ENCODE data around the gene ZNF318.
"Not testable (repeated sequence)": the region's sequence is repeated elsewhere in the genome, so short reads cannot be mapped to it uniquely, and the experiment has no call there.

ZNF318 gene

GRCh38 chr6:43304882-43305281 lies 64.6 kb downstream of the ZNF318 start:
- Histone ChIP-seq H3K4me1 (ENCODE audit: insufficient read depth, insufficient read length) (peaks cover 7% of the 10 kb centered on the region), H3K36me3 (ENCODE audit: insufficient read depth, insufficient read length, low read length) (no peaks in the 10 kb centered on the region), H3K9ac (ENCODE audit: insufficient read length, low read depth) (no peak overlapping the region), H3K9me3 (ENCODE audit: insufficient read depth, low read length) (no peaks in the 10 kb centered on the region), H3K27me3 (ENCODE audit: insufficient read depth, insufficient read length) (no peaks in the 10 kb centered on the region), H3K4me3 (ENCODE audit: insufficient read length, low read depth) (no peak overlapping the region)
- TF ChIP-seq YY1 (IDR thresholded peaks at IDR 0.05; ENCODE audit: insufficient read depth, insufficient read length) (no peak), ZNF274 (IDR thresholded peaks at IDR 0.05; ENCODE audit: low read depth, low read length) (no peak), SUZ12 (IDR thresholded peaks at IDR 0.05; ENCODE audit: extremely low read depth, insufficient read depth, insufficient read length) (no peak)
- no peak for DNase-seq (ENCODE audit: low read depth, low spot score)

- Histone ChIP-seq H3K4me1 (ENCODE audit: insufficient read depth, insufficient read length) (peaks cover 10% of the 10 kb centered on the region), H3K9ac (ENCODE audit: insufficient read length, low read depth) (no peak overlapping the region), H3K36me3 (ENCODE audit: insufficient read depth, insufficient read length, low read length) (no peaks in the 10 kb centered on the region), H3K27me3 (ENCODE audit: insufficient read depth, insufficient read length) (no peaks in the 10 kb centered on the region), H3K4me3 (ENCODE audit: insufficient read length, low read depth) (no peak overlapping the region), H3K9me3 (ENCODE audit: insufficient read depth, low read length) (no peaks in the 10 kb centered on the region)
- DNase-seq (ENCODE audit: low read depth, low spot score): no peak
- TF ChIP-seq SUZ12 (IDR thresholded peaks at IDR 0.05; ENCODE audit: extremely low read depth, insufficient read depth, insufficient read length) (no peak), YY1 (IDR thresholded peaks at IDR 0.05; ENCODE audit: insufficient read depth, insufficient read length) (no peak), ZNF274 (IDR thresholded peaks at IDR 0.05; ENCODE audit: low read depth, low read length) (no peak)
Observed at GRCh38 chr6:43304361-43304760, 65.1 kb downstream of the ZNF318 start.

DNA sequence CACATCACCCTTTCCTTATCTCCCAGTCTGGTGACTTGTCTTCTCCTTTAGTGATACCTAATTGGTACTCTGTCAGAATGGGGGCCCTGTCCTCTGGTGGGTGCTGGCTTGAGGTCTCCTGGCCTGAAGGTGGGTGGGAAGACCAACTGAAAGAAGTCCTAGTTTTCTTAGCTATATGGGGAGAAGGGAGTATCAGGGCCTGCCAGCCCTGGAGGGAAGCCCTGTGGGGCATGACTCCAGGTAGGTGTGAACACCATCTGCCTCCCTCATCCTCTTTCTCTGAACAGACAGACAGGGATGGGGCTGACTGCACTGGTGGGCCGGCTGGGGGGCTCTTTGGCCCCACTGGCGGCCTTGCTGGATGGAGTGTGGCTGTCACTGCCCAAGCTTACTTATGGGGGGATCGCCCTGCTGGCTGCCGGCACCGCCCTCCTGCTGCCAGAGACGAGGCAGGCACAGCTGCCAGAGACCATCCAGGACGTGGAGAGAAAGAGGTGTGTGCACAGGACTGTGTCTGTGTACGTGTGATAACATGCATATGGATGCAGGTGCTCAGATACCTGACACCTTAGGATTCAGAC lies 65.6 kb downstream of the ZNF318 start:
- TF ChIP-seq ZNF274 (IDR thresholded peaks at IDR 0.05; ENCODE audit: low read depth, low read length): no peak
- TF ChIP-seq YY1 (IDR thresholded peaks at IDR 0.05; ENCODE audit: insufficient read depth, insufficient read length): no peak
- TF ChIP-seq SUZ12 (IDR thresholded peaks at IDR 0.05; ENCODE audit: extremely low read depth, insufficient read depth, insufficient read length): no peak
- DNase-seq (ENCODE audit: low read depth, low spot score): no peak
- Histone ChIP-seq H3K36me3 (ENCODE audit: insufficient read depth, insufficient read length, low read length) (no peaks in the 10 kb centered on the region), H3K4me3 (ENCODE audit: insufficient read length, low read depth) (no peak overlapping the region), H3K27me3 (ENCODE audit: insufficient read depth, insufficient read length) (no peaks in the 10 kb centered on the region), H3K9me3 (ENCODE audit: insufficient read depth, low read length) (no peaks in the 10 kb centered on the region), H3K9ac (ENCODE audit: insufficient read length, low read depth) (no peak overlapping the region), H3K4me1 (ENCODE audit: insufficient read depth, insufficient read length) (peaks cover 13% of the 10 kb centered on the region)

GRCh38 chr6:43303006-43303405 lies 66.4 kb downstream of the ZNF318 start:
- not testable (repeated sequence) for H3K36me3 ChIP-seq (ENCODE audit: insufficient read depth, insufficient read length, low read length); H3K27me3 ChIP-seq (ENCODE audit: insufficient read depth, insufficient read length); H3K4me3 ChIP-seq (ENCODE audit: insufficient read length, low read depth); H3K9ac ChIP-seq (ENCODE audit: insufficient read length, low read depth); DNase-seq (ENCODE audit: low read depth, low spot score); H3K9me3 ChIP-seq (ENCODE audit: insufficient read depth, low read length)
- peaks cover 17% of the 10 kb centered on the region for H3K4me1 ChIP-seq (ENCODE audit: insufficient read depth, insufficient read length)

DNA sequence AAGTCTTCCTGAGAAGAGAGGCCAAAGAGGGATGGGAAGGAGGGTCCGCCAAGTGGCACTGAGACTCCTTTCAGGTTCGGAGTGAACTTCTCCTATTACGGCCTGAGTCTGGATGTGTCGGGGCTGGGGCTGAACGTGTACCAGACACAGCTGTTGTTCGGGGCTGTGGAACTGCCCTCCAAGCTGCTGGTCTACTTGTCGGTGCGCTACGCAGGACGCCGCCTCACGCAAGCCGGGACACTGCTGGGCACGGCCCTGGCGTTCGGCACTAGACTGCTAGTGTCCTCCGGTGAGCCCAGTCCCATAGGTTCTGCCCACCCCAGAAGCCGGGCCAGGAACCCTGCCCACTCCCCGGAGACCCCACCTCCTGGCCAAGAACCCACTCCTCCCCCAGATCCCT lies 67.3 kb downstream of the ZNF318 start:
- H3K9me3 ChIP-seq (ENCODE audit: insufficient read depth, low read length): no peaks in the 10 kb centered on the region
- H3K4me3 ChIP-seq (ENCODE audit: insufficient read length, low read depth): no peak overlapping the region
- H3K27me3 ChIP-seq (ENCODE audit: insufficient read depth, insufficient read length): no peaks in the 10 kb centered on the region
- H3K9ac ChIP-seq (ENCODE audit: insufficient read length, low read depth): no peak overlapping the region
- peaks cover 19% of the 10 kb centered on the region for H3K4me1 ChIP-seq (ENCODE audit: insufficient read depth, insufficient read length)
- H3K36me3 ChIP-seq (ENCODE audit: insufficient read depth, insufficient read length, low read length): no peaks in the 10 kb centered on the region
- no peak for DNase-seq (ENCODE audit: low read depth, low spot score)
- no peak for TF ChIP-seq ZNF274 (IDR thresholded peaks at IDR 0.05; ENCODE audit: low read depth, low read length)
- no peak for TF ChIP-seq YY1 (IDR thresholded peaks at IDR 0.05; ENCODE audit: insufficient read depth, insufficient read length)
- no peak for TF ChIP-seq SUZ12 (IDR thresholded peaks at IDR 0.05; ENCODE audit: extremely low read depth, insufficient read depth, insufficient read length)

GRCh38 chr6:43301081-43301870 lies 68.2 kb downstream of the ZNF318 start:
- Histone ChIP-seq H3K27me3 (ENCODE audit: insufficient read depth, insufficient read length) (no peaks in the 10 kb centered on the region), H3K4me1 (ENCODE audit: insufficient read depth, insufficient read length) (peaks cover 19% of the 10 kb centered on the region), H3K9me3 (ENCODE audit: insufficient read depth, low read length) (no peaks in the 10 kb centered on the region), H3K9ac (ENCODE audit: insufficient read length, low read depth) (no peak overlapping the region), H3K36me3 (ENCODE audit: insufficient read depth, insufficient read length, low read length) (no peaks in the 10 kb centered on the region), H3K4me3 (ENCODE audit: insufficient read length, low read depth) (no peak overlapping the region)
- DNase-seq (ENCODE audit: low read depth, low spot score): no peak
- no peak for TF ChIP-seq SUZ12 (IDR thresholded peaks at IDR 0.05; ENCODE audit: extremely low read depth, insufficient read depth, insufficient read length)
- no peak for TF ChIP-seq YY1 (IDR thresholded peaks at IDR 0.05; ENCODE audit: insufficient read depth, insufficient read length)
- no peak for TF ChIP-seq ZNF274 (IDR thresholded peaks at IDR 0.05; ENCODE audit: low read depth, low read length)

DNA sequence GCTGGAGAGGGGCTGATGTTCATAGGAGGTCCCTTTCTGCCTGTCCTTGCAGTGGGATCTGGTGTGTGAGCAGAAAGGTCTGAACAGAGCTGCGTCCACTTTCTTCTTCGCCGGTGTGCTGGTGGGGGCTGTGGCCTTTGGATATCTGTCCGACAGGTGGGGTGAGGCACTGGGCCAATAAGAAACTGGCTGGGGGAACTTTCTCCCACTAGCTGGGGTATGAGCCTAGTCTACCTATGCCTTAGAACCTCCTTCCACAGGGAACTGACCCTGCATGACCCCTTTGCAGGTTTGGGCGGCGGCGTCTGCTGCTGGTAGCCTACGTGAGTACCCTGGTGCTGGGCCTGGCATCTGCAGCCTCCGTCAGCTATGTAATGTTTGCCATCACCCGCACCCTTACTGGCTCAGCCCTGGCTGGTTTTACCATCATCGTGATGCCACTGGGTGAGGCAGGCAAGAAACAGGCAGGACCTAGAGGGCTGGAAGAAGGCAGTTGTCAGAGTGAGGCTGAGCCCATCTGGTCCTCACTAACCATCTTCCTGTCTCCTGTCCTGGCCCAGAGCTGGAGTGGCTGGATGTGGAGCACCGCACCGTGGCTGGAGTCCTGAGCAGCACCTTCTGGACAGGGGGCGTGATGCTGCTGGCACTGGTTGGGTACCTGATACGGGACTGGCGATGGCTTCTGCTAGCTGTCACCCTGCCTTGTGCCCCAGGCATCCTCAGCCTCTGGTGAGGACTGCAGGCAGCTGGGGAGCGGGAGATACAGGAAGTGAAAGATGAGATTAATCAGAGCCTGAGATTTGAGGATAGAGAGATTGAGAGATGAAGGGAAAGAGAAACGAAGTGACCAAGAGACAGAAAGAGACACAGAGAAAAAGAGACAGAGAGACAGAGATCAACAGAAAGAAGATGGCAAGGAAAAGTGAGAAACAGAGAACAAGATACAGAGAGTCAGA lies 69.8 kb downstream of the ZNF318 start:
- H3K27me3 ChIP-seq (ENCODE audit: insufficient read depth, insufficient read length): no peaks in the 10 kb centered on the region
- H3K36me3 ChIP-seq (ENCODE audit: insufficient read depth, insufficient read length, low read length): no peaks in the 10 kb centered on the region
- H3K4me3 ChIP-seq (ENCODE audit: insufficient read length, low read depth): no peak overlapping the region
- peaks cover 17% of the 10 kb centered on the region for H3K4me1 ChIP-seq (ENCODE audit: insufficient read depth, insufficient read length)
- peak overlapping the region; percentile 32 for H3K9ac ChIP-seq (ENCODE audit: insufficient read length, low read depth)
- no peak for DNase-seq (ENCODE audit: low read depth, low spot score)
- TF ChIP-seq ZNF274 (IDR thresholded peaks at IDR 0.05; ENCODE audit: low read depth, low read length): no peak
- TF ChIP-seq SUZ12 (IDR thresholded peaks at IDR 0.05; ENCODE audit: extremely low read depth, insufficient read depth, insufficient read length): no peak
- no peak for TF ChIP-seq YY1 (IDR thresholded peaks at IDR 0.05; ENCODE audit: insufficient read depth, insufficient read length)
- no peaks in the 10 kb centered on the region for H3K9me3 ChIP-seq (ENCODE audit: insufficient read depth, low read length)
